ENCODE measurements around the gene GRM8.

DNA sequence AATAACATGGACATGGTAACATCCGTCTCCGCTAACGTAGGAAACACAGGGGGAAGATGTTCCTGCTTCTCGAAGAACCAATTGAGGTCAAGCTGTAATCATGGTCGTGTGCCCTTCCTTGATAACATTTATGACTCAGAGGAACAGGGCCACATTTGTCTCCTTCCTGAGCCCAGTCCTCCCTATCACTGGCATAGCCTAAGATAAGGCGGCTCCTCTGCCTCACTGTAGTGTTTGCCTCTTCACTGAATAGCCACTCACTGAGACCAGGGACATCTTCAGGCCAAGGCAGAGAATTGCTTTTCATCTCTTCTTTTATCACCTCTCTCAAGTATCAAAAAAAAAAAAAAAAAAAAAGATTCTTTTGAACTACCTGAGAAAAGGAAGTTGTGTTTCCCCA, 5.4 kb upstream of the GRM8 start:
- TF ChIP-seq, protein P1, sequence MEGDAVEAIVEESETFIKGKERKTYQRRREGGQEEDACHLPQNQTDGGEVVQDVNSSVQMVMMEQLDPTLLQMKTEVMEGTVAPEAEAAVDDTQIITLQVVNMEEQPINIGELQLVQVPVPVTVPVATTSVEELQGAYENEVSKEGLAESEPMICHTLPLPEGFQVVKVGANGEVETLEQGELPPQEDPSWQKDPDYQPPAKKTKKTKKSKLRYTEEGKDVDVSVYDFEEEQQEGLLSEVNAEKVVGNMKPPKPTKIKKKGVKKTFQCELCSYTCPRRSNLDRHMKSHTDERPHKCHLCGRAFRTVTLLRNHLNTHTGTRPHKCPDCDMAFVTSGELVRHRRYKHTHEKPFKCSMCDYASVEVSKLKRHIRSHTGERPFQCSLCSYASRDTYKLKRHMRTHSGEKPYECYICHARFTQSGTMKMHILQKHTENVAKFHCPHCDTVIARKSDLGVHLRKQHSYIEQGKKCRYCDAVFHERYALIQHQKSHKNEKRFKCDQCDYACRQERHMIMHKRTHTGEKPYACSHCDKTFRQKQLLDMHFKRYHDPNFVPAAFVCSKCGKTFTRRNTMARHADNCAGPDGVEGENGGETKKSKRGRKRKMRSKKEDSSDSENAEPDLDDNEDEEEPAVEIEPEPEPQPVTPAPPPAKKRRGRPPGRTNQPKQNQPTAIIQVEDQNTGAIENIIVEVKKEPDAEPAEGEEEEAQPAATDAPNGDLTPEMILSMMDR (IDR thresholded peaks at IDR 0.05; ENCODE audit: low read depth, low read length, poor library complexity, severe bottlenecking), result no peak
- no peak for TF ChIP-seq EZH2phosphoT487 (IDR thresholded peaks at IDR 0.05; ENCODE audit: borderline replicate concordance, low read length)
